ENCODE measurements around the gene NDUFA8. TPM values are rescaled to one million over a fixed set of nuclear protein-coding genes. Genes with fewer than 3 reads are reported as not detected.

Gene NDUFA8
- total and polyA plus RNA-seq, 2 donors (not counting 1 experiment from before 2014, with no cell fraction given): 26.6 to 90.2 TPM

- no peaks in the 10 kb centered on the region for H3K79me2 ChIP-seq (ENCODE audit: control insufficient read depth, insufficient read depth, low read length)
- no peak for TF ChIP-seq CTCF (conservative IDR thresholded peaks at IDR 0.05 in 1 of 2, IDR thresholded peaks at IDR 0.05 in 1 of 2; ENCODE audit: low read depth in 1 of 2, low read length in 2 of 2)
- H3K4me1 ChIP-seq (ENCODE audit: control insufficient read depth, extremely low read depth, insufficient read depth, low read length): peaks cover 12% of the 10 kb centered on the region
- H4K20me1 ChIP-seq (ENCODE audit: control insufficient read depth, extremely low read depth, insufficient read depth, low read length): no peaks in the 10 kb centered on the region
- H3K9me3 ChIP-seq (ENCODE audit: control insufficient read depth, insufficient read depth, low read depth, low read length): no peaks in the 10 kb centered on the region
- H3K9ac ChIP-seq (ENCODE audit: insufficient read depth, low read length): no peak overlapping the region
- no peak overlapping the region for H3K4me2 ChIP-seq (ENCODE audit: extremely low read depth, insufficient read depth, low read length)
- no peaks in the 10 kb centered on the region for H3K36me3 ChIP-seq (ENCODE audit: control insufficient read depth, insufficient read depth, low read length)
- H2AFZ ChIP-seq (ENCODE audit: low read length): no peak overlapping the region
- H3K27me3 ChIP-seq (ENCODE audit: control insufficient read depth, insufficient read depth, low read length): peaks cover 4% of the 10 kb centered on the region
- no peak overlapping the region for H3K27ac ChIP-seq (ENCODE audit: insufficient read depth, low read length)
- DNase-seq (ENCODE audit: low read depth in 2 of 2): peak; percentile 28 to 89
- no peak overlapping the region for H3K4me3 ChIP-seq (replicated peaks in 1 of 4; ENCODE audit: control extremely low read depth in 1 of 4, insufficient read depth in 1 of 4, low read depth in 3 of 4, low read length in 4 of 4)
Measured at GRCh38 chr9:122206118-122207046, 46.8 kb upstream of the NDUFA8 start.

- Histone ChIP-seq H3K36me3 (ENCODE audit: control insufficient read depth, insufficient read depth, low read length) (no peaks in the 10 kb centered on the region), H2AFZ (ENCODE audit: low read length) (no peak overlapping the region), H3K4me2 (ENCODE audit: extremely low read depth, insufficient read depth, low read length) (no peak overlapping the region), H3K27ac (ENCODE audit: insufficient read depth, low read length) (no peak overlapping the region), H3K4me3 (replicated peaks in 1 of 4; ENCODE audit: control extremely low read depth in 1 of 4, insufficient read depth in 1 of 4, low read depth in 3 of 4, low read length in 4 of 4) (no peak overlapping the region), H3K9me3 (ENCODE audit: control insufficient read depth, insufficient read depth, low read depth, low read length) (no peaks in the 10 kb centered on the region), H3K27me3 (ENCODE audit: control insufficient read depth, insufficient read depth, low read length) (peaks cover 3% of the 10 kb centered on the region), H3K79me2 (ENCODE audit: control insufficient read depth, insufficient read depth, low read length) (no peaks in the 10 kb centered on the region), H3K4me1 (ENCODE audit: control insufficient read depth, extremely low read depth, insufficient read depth, low read length) (peaks cover 12% of the 10 kb centered on the region), H3K9ac (ENCODE audit: insufficient read depth, low read length) (no peak overlapping the region), H4K20me1 (ENCODE audit: control insufficient read depth, extremely low read depth, insufficient read depth, low read length) (no peaks in the 10 kb centered on the region)
- DNase-seq (ENCODE audit: low read depth in 2 of 2): no peak
- no peak for TF ChIP-seq CTCF (conservative IDR thresholded peaks at IDR 0.05 in 1 of 2, IDR thresholded peaks at IDR 0.05 in 1 of 2; ENCODE audit: low read depth in 1 of 2, low read length in 2 of 2)
- TF ChIP-seq EZH2 (IDR thresholded peaks at IDR 0.05; ENCODE audit: low read length, missing control alignments): no peak
Measured at GRCh38 chr9:122205176-122205575, 45.6 kb upstream of the NDUFA8 start.

- Histone ChIP-seq H3K4me3 (replicated peaks in 1 of 4; ENCODE audit: control extremely low read depth in 1 of 4, insufficient read depth in 1 of 4, low read depth in 3 of 4, low read length in 4 of 4) (no peak overlapping the region), H3K9ac (ENCODE audit: insufficient read depth, low read length) (no peak overlapping the region), H2AFZ (ENCODE audit: low read length) (no peak overlapping the region), H3K79me2 (ENCODE audit: control insufficient read depth, insufficient read depth, low read length) (no peaks in the 10 kb centered on the region), H3K36me3 (ENCODE audit: control insufficient read depth, insufficient read depth, low read length) (no peaks in the 10 kb centered on the region), H3K27ac (ENCODE audit: insufficient read depth, low read length) (no peak overlapping the region), H3K4me2 (ENCODE audit: extremely low read depth, insufficient read depth, low read length) (no peak overlapping the region), H4K20me1 (ENCODE audit: control insufficient read depth, extremely low read depth, insufficient read depth, low read length) (no peaks in the 10 kb centered on the region), H3K9me3 (ENCODE audit: control insufficient read depth, insufficient read depth, low read depth, low read length) (no peaks in the 10 kb centered on the region), H3K27me3 (ENCODE audit: control insufficient read depth, insufficient read depth, low read length) (peaks cover 3% of the 10 kb centered on the region), H3K4me1 (ENCODE audit: control insufficient read depth, extremely low read depth, insufficient read depth, low read length) (peaks cover 12% of the 10 kb centered on the region)
- TF ChIP-seq EZH2 (IDR thresholded peaks at IDR 0.05; ENCODE audit: low read length, missing control alignments) (no peak), CTCF (conservative IDR thresholded peaks at IDR 0.05 in 1 of 2, IDR thresholded peaks at IDR 0.05 in 1 of 2; ENCODE audit: low read depth in 1 of 2, low read length in 2 of 2) (no peak)
- no peak for DNase-seq (ENCODE audit: low read depth in 2 of 2)
Measured at GRCh38 chr9:122204491-122204890, 44.9 kb upstream of the NDUFA8 start.

All from fibroblast of lung (primary cell).